Breast epithelium (tissue), 4 donors: ENCODE results near the gene MAP2K4. TPM values are rescaled to one million over a fixed set of nuclear protein-coding genes. Genes with fewer than 3 reads are reported as not detected.

ENCODE experiments used
- DNase-seq, 2 donors: peaks; one replicate each; pipeline ENCODE4 v3.0.0-alpha.2; 2019; ENCODE audit warnings: low spot score in 2 of 2
- H3K27ac ChIP-seq, 2 donors: fragments of 200-600 bp; sonication (generic) in 1 of 2; one replicate each; pipeline ENCODE4 v1.5.1; 2016 to 2019; ENCODE audit warnings: mild to moderate bottlenecking in 1 of 2
- H3K27me3 ChIP-seq, 2 donors: fragments of 200-600 bp; sonication (generic) in 1 of 2; one replicate each; pipeline versions ENCODE4 v1.5.1 to v1.6.0; 2017 to 2019; ENCODE audit warnings: control low read depth in 1 of 2, mild to moderate bottlenecking in 1 of 2
- H3K36me3 ChIP-seq: fragments of 200-600 bp; one replicate; pipeline ENCODE4 v1.5.1; 2019
- H3K4me1 ChIP-seq, 2 donors: fragments of 200-600 bp; sonication (generic); one replicate each; pipeline ENCODE4 v1.5.1; 2016 to 2019; ENCODE audit warnings: control low read depth in 1 of 2
- H3K4me3 ChIP-seq, 3 donors: fragments of 200-600 bp; sonication (generic); 1 replicate in 2 of 3; 2 replicates in 1 of 3; pipeline ENCODE4 v1.5.1; 2016 to 2019; ENCODE audit warnings: mild to moderate bottlenecking in 3 of 3, moderate library complexity in 2 of 3
- H3K9me3 ChIP-seq, 2 donors: fragments of 200-600 bp; sonication (generic) in 1 of 2; one replicate each; pipeline ENCODE4 v1.5.1; 2016 to 2019; ENCODE audit warnings: control low read depth in 1 of 2
- POLR2A ChIP-seq: fragments of 450-650 bp; IDR thresholded peaks from one replicate; pipeline ENCODE4 v1.6.1; 2016; ENCODE audit warnings: antibody characterized with exemption, mild to moderate bottlenecking, moderate library complexity
- POLR2AphosphoS5 ChIP-seq, 3 donors: sonication (generic); formaldehyde crosslinking; IDR thresholded peaks; one replicate each; pipeline ENCODE4 v1.6.1; 2017; ENCODE audit warnings: antibody characterized with exemption in 3 of 3
- intact Hi-C: fragments of 100-400 bp; cut with DNase I; formaldehyde crosslinking; loops from one replicate; pipeline ENCODE4 v1.15.1; 2023; ENCODE audit warnings: low total_unique reads
- total RNA-seq, 3 donors: library from RNA; depleted of rRNA; stranded (reverse); fragments of >200 nt; gene quantifications; one replicate each; pipeline ENCODE4 v1.1.0, GENCODE V29; 2016
- TF ChIP-seq, protein P1 (sequence below), 3 donors: fragments of 450-650 bp; IDR thresholded peaks; one replicate each; pipeline ENCODE4 v1.5.1; 2016 to 2017; ENCODE audit warnings: antibody characterized with exemption in 3 of 3, mild to moderate bottlenecking in 3 of 3, moderate library complexity in 3 of 3

The MAP2K4 gene
- total RNA-seq, 3 donors from 2014 or later, result 23.2 to 47.6 (median 38.7) TPM

GRCh38 chr17:12128946-12129345 is 108.3 kb downstream of the MAP2K4 start:
- DNase-seq, result no peak
- H3K27me3 ChIP-seq, result no peaks in the 10 kb centered on the region
- H3K9me3 ChIP-seq, result no peaks in the 10 kb centered on the region
- H3K36me3 ChIP-seq, result peaks cover 13% of the 10 kb centered on the region
- no peak overlapping the region for H3K4me3 ChIP-seq
- TF ChIP-seq POLR2A, result no peak
- no peak for TF ChIP-seq POLR2AphosphoS5 (IDR thresholded peaks at IDR 0.05)
- TF ChIP-seq, protein P1, sequence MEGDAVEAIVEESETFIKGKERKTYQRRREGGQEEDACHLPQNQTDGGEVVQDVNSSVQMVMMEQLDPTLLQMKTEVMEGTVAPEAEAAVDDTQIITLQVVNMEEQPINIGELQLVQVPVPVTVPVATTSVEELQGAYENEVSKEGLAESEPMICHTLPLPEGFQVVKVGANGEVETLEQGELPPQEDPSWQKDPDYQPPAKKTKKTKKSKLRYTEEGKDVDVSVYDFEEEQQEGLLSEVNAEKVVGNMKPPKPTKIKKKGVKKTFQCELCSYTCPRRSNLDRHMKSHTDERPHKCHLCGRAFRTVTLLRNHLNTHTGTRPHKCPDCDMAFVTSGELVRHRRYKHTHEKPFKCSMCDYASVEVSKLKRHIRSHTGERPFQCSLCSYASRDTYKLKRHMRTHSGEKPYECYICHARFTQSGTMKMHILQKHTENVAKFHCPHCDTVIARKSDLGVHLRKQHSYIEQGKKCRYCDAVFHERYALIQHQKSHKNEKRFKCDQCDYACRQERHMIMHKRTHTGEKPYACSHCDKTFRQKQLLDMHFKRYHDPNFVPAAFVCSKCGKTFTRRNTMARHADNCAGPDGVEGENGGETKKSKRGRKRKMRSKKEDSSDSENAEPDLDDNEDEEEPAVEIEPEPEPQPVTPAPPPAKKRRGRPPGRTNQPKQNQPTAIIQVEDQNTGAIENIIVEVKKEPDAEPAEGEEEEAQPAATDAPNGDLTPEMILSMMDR (IDR thresholded peaks at IDR 0.05), result no peak
- intact Hi-C loops, result no loop called here
- H3K4me1 ChIP-seq, result no peaks in the 10 kb centered on the region
- H3K27ac ChIP-seq, result no peak overlapping the region

GRCh38 chr17:12133183-12133582 is 112.5 kb downstream of the MAP2K4 start:
- intact Hi-C loops, result no loop called here
- TF ChIP-seq POLR2AphosphoS5 (IDR thresholded peaks at IDR 0.05), result no peak
- no peak for TF ChIP-seq POLR2A
- TF ChIP-seq, protein P1 (IDR thresholded peaks at IDR 0.05), result no peak

GRCh38 chr17:12134101-12134500 is 113.4 kb downstream of the MAP2K4 start:
- DNase-seq, result no peak
- H3K27me3 ChIP-seq, result no peaks in the 10 kb centered on the region
- intact Hi-C loops, result no loop called here
- H3K36me3 ChIP-seq, result peaks cover 6% of the 10 kb centered on the region
- H3K27ac ChIP-seq, result no peak overlapping the region
- H3K4me1 ChIP-seq, result no peaks in the 10 kb centered on the region
- H3K9me3 ChIP-seq, result peaks cover 0 to 4% of the 10 kb centered on the region in 2 donors
- TF ChIP-seq, protein P1 (IDR thresholded peaks at IDR 0.05), result no peak
- TF ChIP-seq POLR2A (no peak), POLR2AphosphoS5 (IDR thresholded peaks at IDR 0.05) (no peak)
- H3K4me3 ChIP-seq, result no peak overlapping the region

More at GRCh38 chr17:12133183-12133582, 112.5 kb downstream of the MAP2K4 start:
- Histone ChIP-seq H3K27me3 (no peaks in the 10 kb centered on the region), H3K36me3 (peaks cover 7% of the 10 kb centered on the region), H3K9me3 (peaks cover 0 to 4% of the 10 kb centered on the region in 2 donors), H3K4me1 (no peaks in the 10 kb centered on the region), H3K4me3 (no peak overlapping the region), H3K27ac (no peak overlapping the region)
- no peak for DNase-seq

DNA sequence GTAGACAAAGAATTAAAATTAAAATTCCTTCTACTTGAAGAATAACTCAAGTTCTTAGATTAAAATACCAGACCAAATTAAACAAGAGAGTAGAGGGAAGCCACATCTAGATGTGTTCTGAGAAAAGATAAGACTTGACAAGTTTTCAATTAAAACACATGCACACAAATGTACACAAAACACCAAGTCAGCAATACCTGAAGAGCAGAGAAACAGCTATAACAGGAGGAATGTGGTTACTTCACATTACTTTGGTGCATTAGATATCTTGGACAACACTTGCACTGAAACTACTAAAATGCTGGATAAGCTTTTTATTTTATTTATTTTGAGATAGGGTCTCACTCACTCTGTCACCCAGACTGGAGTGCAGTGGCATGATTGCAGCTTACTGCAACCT is 113.9 kb downstream of the MAP2K4 start:
- peaks cover 1% of the 10 kb centered on the region for H3K36me3 ChIP-seq
- H3K4me3 ChIP-seq, result no peak overlapping the region
- H3K27me3 ChIP-seq, result no peaks in the 10 kb centered on the region
- TF ChIP-seq, protein P1 (IDR thresholded peaks at IDR 0.05), result no peak
- TF ChIP-seq POLR2AphosphoS5 (IDR thresholded peaks at IDR 0.05), result no peak
- TF ChIP-seq POLR2A, result no peak
- no peaks in the 10 kb centered on the region for H3K4me1 ChIP-seq
- no peak overlapping the region for H3K27ac ChIP-seq
- DNase-seq, result no peak
- H3K9me3 ChIP-seq, result peaks cover 0 to 4% of the 10 kb centered on the region in 2 donors
- intact Hi-C loops, result no loop called here

DNA sequence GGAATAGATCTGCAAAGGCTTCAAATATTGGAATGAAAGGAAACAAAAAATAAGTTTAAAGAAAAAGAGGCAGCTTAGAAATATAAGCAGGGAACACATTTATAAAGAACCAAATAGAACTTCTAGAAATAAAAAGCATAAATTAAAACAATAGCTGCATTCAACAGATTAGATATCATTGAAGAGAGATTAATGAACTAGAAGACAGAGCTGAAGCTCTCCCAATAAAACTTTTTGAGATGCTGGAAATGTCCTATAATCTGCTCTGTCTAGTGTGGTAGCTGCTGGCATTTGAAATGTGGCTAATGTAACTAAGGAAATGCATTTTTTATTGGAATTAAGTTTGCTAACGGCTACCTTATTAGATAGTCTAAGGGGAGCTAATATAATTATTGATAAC is 115.6 kb downstream of the MAP2K4 start:
- no peaks in the 10 kb centered on the region for H3K27me3 ChIP-seq
- no peaks in the 10 kb centered on the region for H3K4me1 ChIP-seq
- no peak for DNase-seq
- TF ChIP-seq, protein P1 (IDR thresholded peaks at IDR 0.05), result no peak
- no peak for TF ChIP-seq POLR2A
- no peak for TF ChIP-seq POLR2AphosphoS5 (IDR thresholded peaks at IDR 0.05)
- H3K4me3 ChIP-seq, result no peak overlapping the region
- intact Hi-C loops, result no loop called here
- no peak overlapping the region for H3K27ac ChIP-seq
- peaks cover 0 to 4% of the 10 kb centered on the region in 2 donors for H3K9me3 ChIP-seq
- no peaks in the 10 kb centered on the region for H3K36me3 ChIP-seq
